Measurements from ENCODE around the gene RUFY4.

DNA sequence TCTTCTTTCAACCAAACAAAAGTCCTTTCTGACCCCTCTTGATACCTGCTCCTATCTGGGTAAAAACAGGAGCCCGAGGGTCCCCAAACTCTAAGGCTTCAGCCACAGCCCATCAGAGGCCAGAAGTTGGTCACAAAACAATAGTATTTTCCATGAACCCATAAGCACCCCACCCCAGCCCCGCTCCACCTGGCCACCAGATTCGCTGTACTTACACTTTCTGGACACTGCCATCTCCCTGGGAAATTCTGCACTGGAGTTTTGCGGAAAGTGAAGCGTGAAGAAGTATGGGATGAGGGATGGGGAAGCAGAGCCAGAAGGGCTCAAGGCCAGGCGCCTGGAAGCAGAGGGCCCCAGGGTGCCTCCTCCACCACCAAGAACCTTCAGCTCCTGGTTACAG is 5.2 kb upstream of the RUFY4 start:
- TF ChIP-seq, protein P1, sequence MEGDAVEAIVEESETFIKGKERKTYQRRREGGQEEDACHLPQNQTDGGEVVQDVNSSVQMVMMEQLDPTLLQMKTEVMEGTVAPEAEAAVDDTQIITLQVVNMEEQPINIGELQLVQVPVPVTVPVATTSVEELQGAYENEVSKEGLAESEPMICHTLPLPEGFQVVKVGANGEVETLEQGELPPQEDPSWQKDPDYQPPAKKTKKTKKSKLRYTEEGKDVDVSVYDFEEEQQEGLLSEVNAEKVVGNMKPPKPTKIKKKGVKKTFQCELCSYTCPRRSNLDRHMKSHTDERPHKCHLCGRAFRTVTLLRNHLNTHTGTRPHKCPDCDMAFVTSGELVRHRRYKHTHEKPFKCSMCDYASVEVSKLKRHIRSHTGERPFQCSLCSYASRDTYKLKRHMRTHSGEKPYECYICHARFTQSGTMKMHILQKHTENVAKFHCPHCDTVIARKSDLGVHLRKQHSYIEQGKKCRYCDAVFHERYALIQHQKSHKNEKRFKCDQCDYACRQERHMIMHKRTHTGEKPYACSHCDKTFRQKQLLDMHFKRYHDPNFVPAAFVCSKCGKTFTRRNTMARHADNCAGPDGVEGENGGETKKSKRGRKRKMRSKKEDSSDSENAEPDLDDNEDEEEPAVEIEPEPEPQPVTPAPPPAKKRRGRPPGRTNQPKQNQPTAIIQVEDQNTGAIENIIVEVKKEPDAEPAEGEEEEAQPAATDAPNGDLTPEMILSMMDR (IDR thresholded peaks at IDR 0.05 in 8 of 11, conservative IDR thresholded peaks at IDR 0.05 in 3 of 11): no peak
- TF ChIP-seq POLR2A (IDR thresholded peaks at IDR 0.05): no peak

Measured in spleen (tissue), 7 donors.